A549 (cell line): ENCODE data around the gene PLPPR4.

Experiments
- CTCF ChIP-seq: fragments of >200 bp; sonication (Bioruptor Twin); formaldehyde crosslinking; IDR thresholded peaks from 3 replicates; pipeline ENCODE4 v1.5.1; 2016
- EP300 ChIP-seq, 2 experiments: fragments of >200 bp; sonication (Bioruptor Twin); formaldehyde crosslinking; IDR thresholded peaks; 2 replicates in 1 of 2; 3 replicates in 1 of 2; pipeline ENCODE4 v1.6.1; 2016 to 2017
- PBX3 ChIP-seq: IDR thresholded peaks from 2 replicates; pipeline ENCODE4 v1.6.1; 2012
- POLR2A ChIP-seq: IDR thresholded peaks from 2 replicates; pipeline ENCODE4 v1.6.1; 2012; ENCODE audit warnings: mild to moderate bottlenecking, low read length
- RAD21 ChIP-seq, 2 experiments: fragments of >200 bp in 1 of 2; sonication (Bioruptor Twin) in 1 of 2; formaldehyde crosslinking in 1 of 2; IDR thresholded peaks in 1 of 2; conservative IDR thresholded peaks in 1 of 2; 2 replicates in 1 of 2; 3 replicates in 1 of 2; pipeline ENCODE4 v1.6.1; 2012 to 2018; ENCODE audit warnings: inconsistent platforms in 1 of 2
- RARB ChIP-seq: fragments of 250-450 bp; sonication (Bioruptor Pico); IDR thresholded peaks from 2 replicates; pipeline ENCODE4 v1.8.0; 2021; ENCODE audit warnings: mild to moderate bottlenecking, moderate library complexity
- REST ChIP-seq: fragments of 200-600 bp; sonication (generic); IDR thresholded peaks from 2 replicates; pipeline ENCODE4 v1.6.1; 2016; ENCODE audit warnings: antibody characterized with exemption, mild to moderate bottlenecking, moderate library complexity
- SREBF2 ChIP-seq: fragments of 450-650 bp; IDR thresholded peaks from 2 replicates; pipeline ENCODE4 v1.6.1; 2014; ENCODE audit warnings: mild to moderate bottlenecking, moderate library complexity
- USF2 ChIP-seq: fragments of 450-650 bp; IDR thresholded peaks from 2 replicates; pipeline ENCODE4 v1.6.1; 2014; ENCODE audit warnings: antibody characterized with exemption
- ZSCAN20 ChIP-seq: fragments of 250-450 bp; sonication (Bioruptor Pico); IDR thresholded peaks from 2 replicates; pipeline ENCODE4 v1.8.0; 2022; ENCODE audit warnings: mild to moderate bottlenecking, moderate library complexity

- TF ChIP-seq CTCF (no peak), ZSCAN20 (CRISPR knock-in tag) (no peak), EP300 (IDR thresholded peaks at IDR 0.05) (no peak), SREBF2 (no peak), POLR2A (no peak), REST (no peak), RARB (CRISPR knock-in tag) (no peak), RAD21 (conservative IDR thresholded peaks at IDR 0.05 in 1 of 2, IDR thresholded peaks at IDR 0.05 in 1 of 2) (no peak), PBX3 (no peak), USF2 (no peak)
These were observed 23.7 kb upstream of the PLPPR4 start for GRCh38 chr1:99240621-99241020.
